Suprapubic skin (tissue), 4 donors: ENCODE results near the gene NEU2.

Experiments
- CTCF ChIP-seq, 2 donors: fragments of 200-600 bp in 1 of 2; fragments of 450-650 bp in 1 of 2; sonication (generic) in 1 of 2; IDR thresholded peaks; one replicate each; pipeline ENCODE4 v1.5.1; 2016 to 2019; ENCODE audit warnings: antibody characterized with exemption in 2 of 2, mild to moderate bottlenecking in 1 of 2, moderate library complexity in 1 of 2
- POLR2A ChIP-seq, 2 donors: fragments of 450-650 bp; IDR thresholded peaks; one replicate each; pipeline ENCODE4 v1.6.1; 2017; ENCODE audit warnings: antibody characterized with exemption in 2 of 2, mild to moderate bottlenecking in 2 of 2, moderate library complexity in 2 of 2
- POLR2AphosphoS5 ChIP-seq, 3 donors: sonication (generic); formaldehyde crosslinking; IDR thresholded peaks; one replicate each; pipeline ENCODE4 v1.6.1; 2017; ENCODE audit warnings: antibody characterized with exemption in 3 of 3

- TF ChIP-seq CTCF (IDR thresholded peaks at IDR 0.05) (no peak), POLR2A (IDR thresholded peaks at IDR 0.05) (no peak), POLR2AphosphoS5 (IDR thresholded peaks at IDR 0.05) (no peak)
These were observed 10.1 kb downstream of the NEU2 start for GRCh38 chr2:233042549-233042948.
